Left lobe of liver (tissue), 2 donors: ENCODE results near the gene GJD4. TPM values are rescaled to one million over a fixed set of nuclear protein-coding genes. Genes with fewer than 3 reads are reported as not detected.

Experiments
- ATAC-seq: fragments of 200-7000 bp; cut with Tn5 transposase; one replicate; pipeline ENCODE4 v1.9.1; 2020; ENCODE audit warnings: mild to moderate bottlenecking, moderate library complexity
- DNase-seq: peaks from one replicate; pipeline ENCODE4 v3.0.0-alpha.2; 2020; ENCODE audit warnings: low spot score
- total RNA-seq: library from RNA; stranded (reverse); gene quantifications from one replicate; pipeline ENCODE4 v1.2.1, GENCODE V29; 2021
- donor health status: DM: no; HTN: no; CAD: no; lungs with moderate emphysema.
- donor health status: DM: no; HTN: yes; CAD: no.

The GJD4 gene
- total RNA-seq, 1 donor from 2014 or later: not detected

DNA sequence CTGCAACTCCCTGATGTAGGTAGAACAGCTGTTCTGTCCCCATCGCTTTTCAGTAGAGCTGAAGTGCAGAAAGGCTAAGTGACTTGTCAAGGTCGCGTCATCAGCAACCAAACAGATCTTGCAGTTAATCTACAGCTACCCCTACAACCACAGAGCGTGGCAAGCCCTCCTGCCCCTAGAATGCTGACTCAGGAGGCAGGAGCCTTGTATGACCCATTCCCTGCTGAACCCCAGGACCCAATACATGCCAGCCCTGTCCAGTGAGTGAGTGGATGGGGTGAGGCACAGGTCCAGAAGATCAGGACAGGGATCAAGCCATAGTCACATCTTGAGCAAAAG, 26.6 kb upstream of the GJD4 start:
- DNase-seq: no peak
- ATAC-seq: no peak

DNA sequence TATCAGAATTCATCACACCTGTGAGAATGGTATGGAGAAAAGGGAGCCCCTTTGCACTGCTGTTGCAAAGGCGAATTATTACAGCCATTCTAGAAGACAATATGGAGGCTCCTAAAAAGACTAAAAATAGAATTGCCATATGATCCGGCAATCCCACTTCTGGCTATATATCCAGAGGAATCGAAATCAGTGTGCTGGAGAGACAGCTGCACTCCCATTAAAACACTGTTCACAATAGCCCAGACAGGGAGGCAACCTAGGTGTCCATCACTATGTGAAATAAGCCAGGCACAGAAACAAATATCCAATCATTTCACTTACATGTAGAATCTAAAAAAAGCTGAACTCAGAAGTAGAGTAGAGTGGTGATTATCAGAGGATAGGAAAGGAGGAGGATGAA, 26.0 kb upstream of the GJD4 start:
- ATAC-seq (no peak), DNase-seq (no peak)

DNA sequence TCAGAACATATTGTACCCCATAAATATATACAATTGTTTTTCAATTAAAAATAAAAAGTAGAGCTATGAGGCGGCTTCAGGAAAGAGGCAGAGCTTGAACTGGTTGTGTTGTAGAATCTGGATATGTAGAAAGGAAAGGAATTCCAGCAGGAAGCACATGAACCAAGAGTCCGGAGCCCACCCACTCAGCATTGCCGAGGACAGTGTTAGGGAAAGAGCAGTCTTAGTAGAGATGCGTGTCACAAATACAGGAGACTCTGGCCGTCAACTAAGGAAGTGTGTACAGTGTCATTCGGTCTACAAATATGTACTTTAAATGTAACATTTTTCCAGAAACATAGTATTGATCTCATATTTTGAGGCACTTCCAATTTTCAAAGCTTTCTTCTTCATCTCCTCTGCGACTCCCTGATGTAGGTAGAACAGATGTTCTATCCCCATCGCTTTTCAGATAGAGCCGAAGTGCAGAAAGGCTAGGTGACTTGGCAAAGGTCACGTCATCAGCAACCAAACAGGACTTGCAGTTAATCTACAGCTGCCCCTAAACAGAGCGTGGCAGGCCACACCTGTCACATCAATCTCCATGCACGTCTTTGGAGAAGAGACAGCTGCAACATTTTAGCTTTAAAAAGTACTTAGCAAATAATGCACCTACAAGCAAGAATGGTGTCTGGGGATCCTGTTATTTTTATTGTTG, 25.3 kb upstream of the GJD4 start:
- no peak for ATAC-seq

DNA sequence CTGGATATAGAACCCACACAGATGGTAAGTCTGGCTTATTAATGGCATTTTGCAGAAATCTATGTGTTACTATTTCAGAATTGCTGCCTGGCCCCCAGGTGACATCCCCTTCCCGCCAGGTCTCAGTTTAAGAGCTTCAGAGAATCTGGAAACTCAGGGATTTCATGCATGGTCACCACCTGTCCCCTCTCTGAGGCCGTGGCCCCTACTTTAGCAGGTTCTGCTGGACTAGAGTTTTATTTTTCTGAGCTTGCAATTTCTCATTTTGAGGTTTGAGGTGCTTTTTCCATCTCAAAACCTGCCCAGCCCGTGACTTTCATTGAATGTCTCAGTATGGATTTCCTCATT, 24.7 kb upstream of the GJD4 start:
- ATAC-seq (no peak), DNase-seq (no peak)

More for the DNA sequence above, 25.3 kb upstream of the GJD4 start:
- DNase-seq: no peak

DNA sequence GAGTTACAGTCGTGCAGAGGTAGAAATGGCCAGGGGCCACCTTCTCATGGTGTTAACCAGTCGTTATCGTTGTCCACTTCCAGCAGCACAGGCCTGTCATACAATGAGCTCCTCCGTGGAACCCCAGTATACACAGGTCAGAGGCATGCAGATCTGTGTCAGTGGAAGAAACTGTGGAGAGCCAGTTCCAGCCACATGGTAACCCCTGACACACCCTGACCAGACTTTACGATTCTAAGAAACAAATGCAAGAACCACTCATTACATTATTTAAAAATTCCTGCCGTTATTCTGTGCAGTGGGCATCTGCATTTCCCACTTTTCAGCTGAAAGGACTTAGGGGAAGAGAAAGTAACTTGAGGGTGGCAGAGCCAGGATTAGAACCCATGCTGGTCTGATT, 23.5 kb upstream of the GJD4 start:
- ATAC-seq: no peak
- no peak for DNase-seq

DNA sequence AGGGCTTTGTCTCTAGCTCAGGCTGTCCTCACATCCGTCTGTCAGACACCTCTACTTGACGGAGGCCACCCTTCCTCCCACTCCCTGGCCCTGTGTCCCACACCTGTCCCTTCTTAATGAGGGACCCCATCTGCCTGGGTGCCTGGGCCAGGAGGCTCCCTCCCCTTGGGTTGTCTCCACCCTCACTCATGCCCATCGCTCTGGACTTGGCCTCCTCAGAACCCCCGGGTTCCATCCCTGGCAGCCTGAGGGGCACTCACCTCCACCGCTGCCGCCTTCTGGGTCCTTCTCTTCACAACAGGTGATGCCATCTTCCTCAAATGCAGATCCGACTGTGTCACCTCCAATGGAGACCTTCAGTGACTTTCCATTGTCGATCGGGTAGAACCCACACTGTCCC, 20.2 kb upstream of the GJD4 start:
- no peak for ATAC-seq
- DNase-seq: no peak

DNA sequence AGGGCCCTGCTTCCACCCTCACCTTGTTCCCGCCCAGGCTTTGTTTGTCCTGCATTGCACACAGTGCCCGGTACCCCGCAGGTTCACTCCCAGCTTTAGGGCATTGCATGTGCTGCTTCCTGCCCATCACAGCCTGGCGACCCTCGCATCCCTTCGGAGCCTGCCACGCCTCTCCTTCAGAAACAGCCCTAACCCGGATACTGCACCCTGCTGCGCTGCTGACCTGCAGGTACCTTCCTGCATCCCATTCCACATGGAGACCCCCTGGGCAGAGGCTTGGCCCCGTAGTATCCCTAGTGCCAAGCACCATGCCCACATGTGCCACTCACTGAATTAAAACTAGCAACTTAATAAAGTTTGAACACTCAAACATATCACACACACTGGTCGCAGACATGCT, 19.8 kb upstream of the GJD4 start:
- DNase-seq (no peak), ATAC-seq (no peak)

DNA sequence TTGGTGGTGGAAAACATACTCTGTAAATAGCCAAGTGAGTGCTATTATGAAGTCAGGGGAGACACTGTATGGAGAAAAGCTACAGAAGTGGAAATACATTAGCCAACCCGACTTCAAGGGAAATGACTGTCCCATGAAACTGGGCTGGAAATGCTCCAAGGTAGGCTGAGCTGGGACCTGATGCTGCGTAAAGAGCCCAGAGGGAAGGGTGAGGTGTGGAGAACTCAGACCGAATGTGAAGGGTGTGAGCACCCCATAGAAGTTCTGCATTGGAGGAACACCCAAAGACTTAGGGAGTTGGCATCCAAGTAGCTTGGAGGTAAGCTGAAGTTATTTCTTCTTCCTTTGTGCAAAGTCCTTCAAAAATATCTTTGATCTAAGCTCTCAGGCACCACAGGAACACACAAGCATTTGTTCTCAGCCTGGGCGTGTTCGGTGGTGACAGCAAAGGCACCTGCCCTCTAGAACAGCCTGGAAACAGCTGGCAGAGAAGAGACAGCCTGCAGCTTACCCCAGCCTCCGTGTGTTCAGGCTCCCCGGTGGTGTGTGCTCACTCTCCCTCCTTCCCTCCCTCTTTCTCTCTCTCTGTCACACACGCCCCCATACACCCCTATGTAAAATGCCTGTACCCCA, 19.1 kb upstream of the GJD4 start:
- ATAC-seq (no peak), DNase-seq (no peak)

DNA sequence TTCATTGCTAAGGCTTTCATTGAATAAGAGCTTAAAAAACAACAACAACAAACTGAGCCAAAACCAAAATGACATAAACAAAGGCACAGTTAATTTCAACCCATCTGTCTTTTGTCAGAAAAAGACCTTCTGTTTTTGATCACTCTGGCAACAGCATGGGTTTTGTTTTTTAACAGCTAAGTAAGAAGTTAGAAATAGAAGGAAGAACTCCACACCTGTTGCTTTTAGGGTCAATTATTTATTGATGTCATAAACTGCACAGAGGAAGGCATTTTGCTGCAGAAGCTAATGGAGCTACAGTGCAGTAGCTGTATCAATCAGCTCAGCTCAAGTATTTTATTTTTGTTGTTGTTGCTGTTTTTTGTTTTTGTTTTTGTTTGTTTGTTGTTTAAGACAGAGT, 16.3 kb upstream of the GJD4 start:
- ATAC-seq (no peak), DNase-seq (no peak)

DNA sequence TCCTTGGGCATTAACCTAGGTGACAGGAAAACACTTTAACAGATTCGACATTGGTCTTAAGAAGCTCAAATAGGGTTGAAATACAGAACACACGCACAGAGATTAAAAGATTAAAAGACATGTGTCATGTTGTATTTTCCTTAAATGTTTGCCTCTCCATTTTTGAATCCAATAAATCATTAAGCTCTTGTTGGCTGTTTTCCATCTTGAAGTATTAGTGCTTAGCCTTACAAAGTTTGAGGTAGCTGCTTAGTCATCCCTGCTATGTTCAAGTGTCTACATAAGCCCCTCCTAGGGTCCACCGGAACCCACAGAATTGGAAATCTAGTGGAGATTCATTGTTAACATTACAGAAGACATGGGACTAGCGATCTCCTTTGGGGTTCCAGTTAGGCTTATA, 12.7 kb upstream of the GJD4 start:
- no peak for ATAC-seq
- no peak for DNase-seq

DNA sequence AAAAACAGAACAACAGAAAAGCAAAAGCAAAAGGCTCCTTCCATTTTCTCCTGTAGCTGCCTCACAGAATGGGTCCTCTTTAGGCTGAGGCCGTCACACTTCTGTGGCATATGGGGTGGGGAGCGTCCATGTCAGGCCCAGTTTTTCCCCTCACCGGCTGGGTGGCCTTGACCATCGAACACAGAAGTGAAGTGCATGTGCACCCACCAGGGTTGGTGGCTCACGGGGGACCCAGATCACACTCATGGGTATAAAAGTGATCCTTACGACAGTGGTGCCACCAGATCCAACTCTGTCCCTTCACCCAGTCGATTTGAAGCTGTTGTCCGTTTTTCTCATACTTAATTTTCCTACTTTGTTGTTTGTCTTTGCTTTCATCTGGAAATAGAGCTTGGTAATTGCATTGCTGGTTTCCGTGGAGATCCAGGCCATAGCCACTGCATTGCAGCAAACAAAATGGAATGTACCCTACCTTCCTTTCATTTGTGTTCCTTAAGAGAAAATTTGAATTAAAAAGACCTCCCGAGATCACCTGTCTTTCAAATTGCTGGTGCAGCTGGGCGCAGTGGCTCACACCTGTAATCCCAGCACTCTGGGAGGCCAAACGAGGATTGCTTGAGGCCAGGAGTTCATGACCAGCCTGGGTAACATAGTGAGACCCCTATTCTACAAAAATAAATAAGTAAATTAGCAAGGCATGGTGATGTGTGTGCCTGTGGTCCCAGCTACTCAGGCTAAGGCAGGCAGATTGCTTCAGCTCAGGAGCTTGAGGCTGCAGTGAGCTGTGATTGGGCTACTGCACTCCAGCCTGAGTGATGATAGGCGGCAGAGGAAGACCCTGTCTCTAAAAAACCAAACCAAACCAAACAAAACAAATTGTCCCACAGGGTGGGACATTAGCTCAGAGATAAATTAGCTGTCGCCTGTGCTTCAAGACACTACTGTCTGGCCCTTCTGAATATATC, 10.7 kb upstream of the GJD4 start:
- DNase-seq (no peak), ATAC-seq (no peak)

DNA sequence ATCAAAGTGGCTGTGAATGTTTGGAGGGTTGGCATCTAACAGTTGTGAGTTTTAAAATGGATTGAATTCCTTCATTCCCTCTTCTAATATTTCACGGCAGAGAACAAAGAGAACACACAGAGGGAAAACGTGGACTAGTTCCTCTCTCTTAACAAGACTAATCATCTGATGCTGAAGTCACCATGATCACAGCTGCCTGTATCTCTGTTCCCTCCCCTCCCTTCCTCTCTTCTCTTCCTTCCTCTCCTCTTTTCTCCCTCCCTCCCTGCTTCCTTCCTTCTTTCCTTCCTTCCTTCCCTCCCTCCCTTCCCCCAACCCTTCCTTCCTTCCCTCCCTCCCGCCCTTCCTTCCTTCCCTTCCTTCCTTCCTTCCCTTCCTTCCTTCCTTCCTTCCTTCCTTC, 10.0 kb upstream of the GJD4 start:
- no peak for DNase-seq
- no peak for ATAC-seq

DNA sequence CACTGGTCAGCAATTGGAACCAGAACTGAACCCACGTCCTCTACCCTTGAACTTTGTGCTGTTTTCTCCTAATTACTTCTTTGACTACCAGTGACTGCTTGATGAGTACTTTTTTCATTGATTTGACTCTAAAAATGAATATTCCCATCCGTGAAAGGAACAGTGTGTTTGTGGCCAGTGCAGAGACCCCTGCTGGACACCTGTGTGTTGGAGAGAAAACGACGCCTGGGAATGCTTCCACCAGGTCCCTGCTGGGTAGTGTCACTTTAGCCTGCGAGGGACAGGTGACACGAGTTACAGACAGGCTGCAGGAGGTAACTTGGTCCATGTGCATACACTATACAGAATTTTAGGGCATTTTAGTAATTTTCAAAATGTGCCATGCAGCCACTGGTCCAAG, 6.8 kb upstream of the GJD4 start:
- ATAC-seq (peak; percentile 80), DNase-seq (no peak)

DNA sequence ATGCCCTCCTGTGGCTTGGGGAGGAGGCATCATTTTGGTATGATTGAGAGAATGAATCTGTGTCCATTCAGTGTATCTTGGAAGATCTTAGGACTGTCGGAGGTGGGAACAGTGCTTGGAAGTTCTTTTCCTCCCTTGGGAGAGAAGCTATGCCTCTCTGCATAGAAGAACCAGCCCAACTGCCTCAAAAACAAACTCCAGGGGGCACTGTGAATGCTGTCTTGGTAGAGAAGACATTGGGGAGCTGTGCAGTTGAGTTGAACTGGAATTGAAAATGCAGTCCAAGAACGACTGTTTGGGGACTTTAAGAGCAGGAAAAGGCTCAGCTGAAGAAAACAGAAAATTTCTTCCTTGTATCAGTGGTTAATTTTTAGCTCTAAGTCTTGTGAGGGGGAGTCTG, 4.9 kb upstream of the GJD4 start:
- DNase-seq: no peak
- no peak for ATAC-seq

DNA sequence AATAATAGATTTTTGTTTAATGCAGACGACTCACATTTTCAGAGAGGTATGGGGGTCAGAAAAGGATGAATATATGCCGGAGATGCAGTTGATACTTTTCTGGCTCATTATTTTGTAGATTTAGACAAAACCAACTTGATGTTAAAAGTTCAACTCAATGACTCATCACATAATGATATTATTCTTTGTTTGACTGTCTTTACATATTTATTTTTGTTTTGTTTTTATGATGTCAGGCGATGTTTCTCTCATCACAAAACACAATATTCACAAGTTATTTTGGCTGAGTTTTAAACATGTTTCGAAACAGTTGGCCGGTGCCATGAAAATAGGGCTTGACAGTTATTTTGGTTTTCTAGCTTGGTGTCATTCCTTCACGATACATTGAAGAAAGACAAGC, 1.3 kb downstream of the GJD4 start:
- ATAC-seq: no peak
- DNase-seq: no peak

DNA sequence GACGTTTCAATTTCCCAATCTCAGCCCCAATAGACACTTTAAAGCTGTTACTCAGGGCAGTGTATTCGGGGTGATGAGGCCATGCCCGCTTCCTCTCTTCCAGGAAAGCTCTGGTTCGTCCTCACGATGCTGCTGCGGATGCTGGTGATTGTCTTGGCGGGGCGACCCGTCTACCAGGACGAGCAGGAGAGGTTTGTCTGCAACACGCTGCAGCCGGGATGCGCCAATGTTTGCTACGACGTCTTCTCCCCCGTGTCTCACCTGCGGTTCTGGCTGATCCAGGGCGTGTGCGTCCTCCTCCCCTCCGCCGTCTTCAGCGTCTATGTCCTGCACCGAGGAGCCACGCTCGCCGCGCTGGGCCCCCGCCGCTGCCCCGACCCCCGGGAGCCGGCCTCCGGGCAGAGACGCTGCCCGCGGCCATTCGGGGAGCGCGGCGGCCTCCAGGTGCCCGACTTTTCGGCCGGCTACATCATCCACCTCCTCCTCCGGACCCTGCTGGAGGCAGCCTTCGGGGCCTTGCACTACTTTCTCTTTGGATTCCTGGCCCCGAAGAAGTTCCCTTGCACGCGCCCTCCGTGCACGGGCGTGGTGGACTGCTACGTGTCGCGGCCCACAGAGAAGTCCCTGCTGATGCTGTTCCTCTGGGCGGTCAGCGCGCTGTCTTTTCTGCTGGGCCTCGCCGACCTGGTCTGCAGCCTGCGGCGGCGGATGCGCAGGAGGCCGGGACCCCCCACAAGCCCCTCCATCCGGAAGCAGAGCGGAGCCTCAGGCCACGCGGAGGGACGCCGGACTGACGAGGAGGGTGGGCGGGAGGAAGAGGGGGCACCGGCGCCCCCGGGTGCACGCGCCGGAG, 2.6 kb downstream of the GJD4 start:
- DNase-seq (no peak), ATAC-seq (no peak)

DNA sequence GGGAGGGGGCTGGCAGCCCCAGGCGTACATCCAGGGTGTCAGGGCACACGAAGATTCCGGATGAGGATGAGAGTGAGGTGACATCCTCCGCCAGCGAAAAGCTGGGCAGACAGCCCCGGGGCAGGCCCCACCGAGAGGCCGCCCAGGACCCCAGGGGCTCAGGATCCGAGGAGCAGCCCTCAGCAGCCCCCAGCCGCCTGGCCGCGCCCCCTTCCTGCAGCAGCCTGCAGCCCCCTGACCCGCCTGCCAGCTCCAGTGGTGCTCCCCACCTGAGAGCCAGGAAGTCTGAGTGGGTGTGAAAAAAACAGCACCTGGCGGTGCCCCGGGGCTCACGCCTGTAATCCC, 3.2 kb downstream of the GJD4 start:
- ATAC-seq: no peak

DNA sequence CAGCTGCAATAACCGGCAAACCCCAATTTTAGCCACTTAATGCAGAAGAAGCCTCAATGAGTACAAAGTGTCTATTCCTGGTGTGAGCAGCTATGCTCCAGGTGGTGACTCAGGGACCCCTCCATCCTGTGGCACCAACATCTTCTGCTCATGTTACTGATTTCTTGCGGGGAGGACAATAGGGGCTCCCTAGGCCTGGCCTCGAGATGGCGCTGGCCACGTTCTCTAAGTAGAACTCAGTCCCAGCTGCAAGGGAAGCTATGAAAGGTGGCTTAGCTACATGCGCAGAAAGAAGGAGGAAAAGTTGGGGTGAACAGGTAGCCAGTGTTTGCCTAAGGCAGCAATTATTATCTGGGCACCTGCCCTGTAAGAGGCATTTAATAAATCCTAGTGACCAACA, 6.6 kb downstream of the GJD4 start:
- ATAC-seq: no peak
- DNase-seq: no peak

More for the DNA sequence above, 3.2 kb downstream of the GJD4 start:
- no peak for DNase-seq

DNA sequence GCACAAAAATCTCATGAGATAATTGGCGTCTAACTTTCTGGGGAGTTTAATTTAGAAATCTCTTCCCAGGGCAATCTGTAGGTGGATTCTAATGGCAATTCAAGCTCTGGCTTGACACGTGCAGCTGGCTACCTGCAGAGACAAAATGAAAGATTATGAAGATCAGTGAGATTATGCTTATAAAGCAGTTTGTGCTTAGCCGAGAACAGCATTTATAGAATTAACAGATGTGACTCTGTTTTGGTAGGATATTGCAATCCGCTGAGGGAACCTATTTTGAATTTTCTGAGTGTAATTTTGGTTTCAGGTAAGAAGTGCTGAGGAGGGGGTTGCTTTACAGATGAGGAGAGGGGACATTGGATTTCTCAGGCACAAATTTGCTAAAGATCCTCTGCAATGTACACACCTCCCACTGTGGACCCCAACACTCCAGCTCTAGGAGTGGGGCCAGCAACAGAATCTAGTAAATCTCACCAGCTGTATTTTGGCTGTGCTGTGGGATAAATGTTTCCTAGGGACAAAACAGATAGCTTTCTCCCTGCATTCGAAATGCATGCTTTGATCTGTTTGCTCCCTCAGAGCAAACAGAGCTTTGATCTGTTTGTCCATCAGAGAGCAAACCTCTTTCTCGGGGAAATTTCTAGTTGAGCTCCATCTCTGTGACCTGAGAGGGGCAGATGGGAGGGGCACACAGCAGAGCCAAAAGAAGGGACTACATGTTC, 7.4 kb downstream of the GJD4 start:
- ATAC-seq (peak; percentile 91), DNase-seq (no peak)

DNA sequence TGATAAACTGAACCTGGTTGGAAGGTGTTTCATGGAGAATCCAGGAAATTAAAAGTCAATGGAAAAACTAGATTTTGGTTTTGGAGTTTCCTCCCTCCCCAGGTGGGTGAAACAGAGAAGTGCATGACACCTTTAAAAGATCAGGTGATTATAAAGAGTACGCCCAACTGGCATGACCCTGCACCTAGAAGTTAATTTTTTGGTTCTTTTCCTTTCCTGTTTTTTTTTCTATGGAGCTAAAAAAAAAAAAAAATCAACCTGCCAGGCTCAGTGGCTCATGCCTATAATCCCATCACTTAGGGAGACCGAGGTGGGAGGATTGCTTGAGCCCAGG, 7.9 kb downstream of the GJD4 start:
- ATAC-seq (peak; percentile 56), DNase-seq (no peak)
